Lung microvascular endothelial cell (primary cell): Measurements from ENCODE around the gene PDZK1IP1. TPM values are rescaled to one million over a fixed set of nuclear protein-coding genes. Genes with fewer than 3 reads are reported as not detected.
"Not testable (repeated sequence)": the region's sequence is repeated elsewhere in the genome, so short reads cannot be mapped to it uniquely, and the experiment has no call there.

Source experiments
- DNase-seq, 2 donors: peaks; one replicate each; pipeline versions ENCODE4 v3.0.0 to v3.0.0-alpha.2; 2010; ENCODE audit warnings: low read depth in 2 of 2
- total RNA-seq: library from RNA; depleted of rRNA; stranded (reverse); fragments of >200 nt; gene quantifications from 2 replicates; pipeline ENCODE4 v1.2.1, GENCODE V29; 2014

The PDZK1IP1 gene
- total RNA-seq, 1 donor from 2014 or later: not detected

GRCh38 chr1:47181095-47181954 is 8.5 kb downstream of the PDZK1IP1 start:
- DNase-seq: no peak

GRCh38 chr1:47180603-47181094 is 9.2 kb downstream of the PDZK1IP1 start:
- peak; percentile 1 to 40 for DNase-seq

GRCh38 chr1:47179988-47180563 is 9.8 kb downstream of the PDZK1IP1 start:
- DNase-seq: no peak

GRCh38 chr1:47179017-47179987 is 10.5 kb downstream of the PDZK1IP1 start:
- DNase-seq: peak; percentile 93 to 95

- DNase-seq: peak in 1 of 2 donors; percentile 2
These were observed 11.2 kb downstream of the PDZK1IP1 start for GRCh38 chr1:47178654-47179016.

GRCh38 chr1:47178020-47178419 is 11.8 kb downstream of the PDZK1IP1 start:
- no peak for DNase-seq

- DNase-seq: peak; percentile 63 to 76
These were observed 14.5 kb downstream of the PDZK1IP1 start for GRCh38 chr1:47175227-47175934.

GRCh38 chr1:47174656-47175020 is 15.2 kb downstream of the PDZK1IP1 start:
- DNase-seq: no peak

- no peak for DNase-seq
These were observed 17.1 kb downstream of the PDZK1IP1 start for GRCh38 chr1:47172782-47173181.

- no peak for DNase-seq
These were observed 25.3 kb downstream of the PDZK1IP1 start for GRCh38 chr1:47164552-47164951.

- no peak for DNase-seq
These were observed 28.4 kb downstream of the PDZK1IP1 start for GRCh38 chr1:47161298-47162040.

GRCh38 chr1:47160716-47161115 is 29.1 kb downstream of the PDZK1IP1 start:
- no peak for DNase-seq

- DNase-seq: not testable (repeated sequence)
These were observed 31.9 kb downstream of the PDZK1IP1 start for GRCh38 chr1:47157957-47158356.

GRCh38 chr1:47156457-47156856 is 33.4 kb downstream of the PDZK1IP1 start:
- not testable (repeated sequence) for DNase-seq

GRCh38 chr1:47149162-47149561 is 40.7 kb downstream of the PDZK1IP1 start:
- not testable (repeated sequence) for DNase-seq

- no peak for DNase-seq
These were observed 42.6 kb downstream of the PDZK1IP1 start for GRCh38 chr1:47147047-47147785.

GRCh38 chr1:47146495-47146894 is 43.3 kb downstream of the PDZK1IP1 start:
- DNase-seq: not testable (repeated sequence)

GRCh38 chr1:47143654-47144053 is 46.2 kb downstream of the PDZK1IP1 start:
- DNase-seq: peak in 1 of 2 donors; percentile 13

GRCh38 chr1:47140358-47140757 is 49.5 kb downstream of the PDZK1IP1 start:
- not testable (repeated sequence) for DNase-seq
